ENCODE measurements around the gene E2F6. TPM values are rescaled to one million over a fixed set of nuclear protein-coding genes. Genes with fewer than 3 reads are reported as not detected.

Gene E2F6
- total and polyA plus RNA-seq, 9 of the 15 experiments (the other 6 are each of a cell fraction or from before 2014, with no cell fraction given), result 13.6 to 33.9 (median 26.1) TPM

- TF ChIP-seq, protein P1, sequence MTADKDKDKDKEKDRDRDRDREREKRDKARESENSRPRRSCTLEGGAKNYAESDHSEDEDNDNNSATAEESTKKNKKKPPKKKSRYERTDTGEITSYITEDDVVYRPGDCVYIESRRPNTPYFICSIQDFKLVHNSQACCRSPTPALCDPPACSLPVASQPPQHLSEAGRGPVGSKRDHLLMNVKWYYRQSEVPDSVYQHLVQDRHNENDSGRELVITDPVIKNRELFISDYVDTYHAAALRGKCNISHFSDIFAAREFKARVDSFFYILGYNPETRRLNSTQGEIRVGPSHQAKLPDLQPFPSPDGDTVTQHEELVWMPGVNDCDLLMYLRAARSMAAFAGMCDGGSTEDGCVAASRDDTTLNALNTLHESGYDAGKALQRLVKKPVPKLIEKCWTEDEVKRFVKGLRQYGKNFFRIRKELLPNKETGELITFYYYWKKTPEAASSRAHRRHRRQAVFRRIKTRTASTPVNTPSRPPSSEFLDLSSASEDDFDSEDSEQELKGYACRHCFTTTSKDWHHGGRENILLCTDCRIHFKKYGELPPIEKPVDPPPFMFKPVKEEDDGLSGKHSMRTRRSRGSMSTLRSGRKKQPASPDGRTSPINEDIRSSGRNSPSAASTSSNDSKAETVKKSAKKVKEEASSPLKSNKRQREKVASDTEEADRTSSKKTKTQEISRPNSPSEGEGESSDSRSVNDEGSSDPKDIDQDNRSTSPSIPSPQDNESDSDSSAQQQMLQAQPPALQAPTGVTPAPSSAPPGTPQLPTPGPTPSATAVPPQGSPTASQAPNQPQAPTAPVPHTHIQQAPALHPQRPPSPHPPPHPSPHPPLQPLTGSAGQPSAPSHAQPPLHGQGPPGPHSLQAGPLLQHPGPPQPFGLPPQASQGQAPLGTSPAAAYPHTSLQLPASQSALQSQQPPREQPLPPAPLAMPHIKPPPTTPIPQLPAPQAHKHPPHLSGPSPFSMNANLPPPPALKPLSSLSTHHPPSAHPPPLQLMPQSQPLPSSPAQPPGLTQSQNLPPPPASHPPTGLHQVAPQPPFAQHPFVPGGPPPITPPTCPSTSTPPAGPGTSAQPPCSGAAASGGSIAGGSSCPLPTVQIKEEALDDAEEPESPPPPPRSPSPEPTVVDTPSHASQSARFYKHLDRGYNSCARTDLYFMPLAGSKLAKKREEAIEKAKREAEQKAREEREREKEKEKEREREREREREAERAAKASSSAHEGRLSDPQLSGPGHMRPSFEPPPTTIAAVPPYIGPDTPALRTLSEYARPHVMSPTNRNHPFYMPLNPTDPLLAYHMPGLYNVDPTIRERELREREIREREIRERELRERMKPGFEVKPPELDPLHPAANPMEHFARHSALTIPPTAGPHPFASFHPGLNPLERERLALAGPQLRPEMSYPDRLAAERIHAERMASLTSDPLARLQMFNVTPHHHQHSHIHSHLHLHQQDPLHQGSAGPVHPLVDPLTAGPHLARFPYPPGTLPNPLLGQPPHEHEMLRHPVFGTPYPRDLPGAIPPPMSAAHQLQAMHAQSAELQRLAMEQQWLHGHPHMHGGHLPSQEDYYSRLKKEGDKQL (CRISPR knock-in tag; IDR thresholded peaks at IDR 0.05; ENCODE audit: borderline replicate concordance), result peak; percentile 96; the same call in 1 of the 2 replicates
- TF ChIP-seq RAD51 (IDR thresholded peaks at IDR 0.05; ENCODE audit: borderline replicate concordance, low read depth) (peak; percentile 71), RFX5 (IDR thresholded peaks at IDR 0.05; ENCODE audit: low read depth, low read length) (peak; percentile 83), ZNF324 (CRISPR knock-in tag; IDR thresholded peaks at IDR 0.05) (no peak), RFX7 (CRISPR knock-in tag; IDR thresholded peaks at IDR 0.05) (no peak), KDM5B (IDR thresholded peaks at IDR 0.05; ENCODE audit: insufficient replicate concordance, low read depth, low read length) (peak; percentile 74), TAF7 (tag; IDR thresholded peaks at IDR 0.05) (peak; percentile 41), MLLT1 (IDR thresholded peaks at IDR 0.05) (peak in 1 of 2 experiments; percentile 49; a peak in 2 of 4 replicates), PHF21A (IDR thresholded peaks at IDR 0.05; ENCODE audit: borderline replicate concordance, low read depth) (0 out of 2 replicates have a peak, but pooled peaks have one; percentile 34), ZBTB17 (CRISPR knock-in tag; IDR thresholded peaks at IDR 0.05) (no peak; the same call in 1 of the 2 replicates), CBFB (CRISPR knock-in tag; IDR thresholded peaks at IDR 0.05) (peak; percentile 89), TOE1 (IDR thresholded peaks at IDR 0.05; ENCODE audit: borderline replicate concordance) (peak; percentile 97), TOE1 (CRISPR knock-in tag; IDR thresholded peaks at IDR 0.05; ENCODE audit: borderline replicate concordance, low read depth) (peak; percentile 95; the same call in 1 of the 2 replicates), NBN (IDR thresholded peaks at IDR 0.05; ENCODE audit: low read depth) (no peak), CCAR2 (IDR thresholded peaks at IDR 0.05; ENCODE audit: low read depth, low read length) (no peak), CTBP1 (IDR thresholded peaks at IDR 0.05; ENCODE audit: borderline replicate concordance) (no peak; the same call in none of the 2 replicates), FOXJ2 (tag; IDR thresholded peaks at IDR 0.05) (peak; percentile 52; the same call in 1 of the 2 replicates), ARID2 (IDR thresholded peaks at IDR 0.05) (no peak), SNAPC5 (CRISPR knock-in tag; IDR thresholded peaks at IDR 0.05) (no peak)
- TF ChIP-seq, protein P2, sequence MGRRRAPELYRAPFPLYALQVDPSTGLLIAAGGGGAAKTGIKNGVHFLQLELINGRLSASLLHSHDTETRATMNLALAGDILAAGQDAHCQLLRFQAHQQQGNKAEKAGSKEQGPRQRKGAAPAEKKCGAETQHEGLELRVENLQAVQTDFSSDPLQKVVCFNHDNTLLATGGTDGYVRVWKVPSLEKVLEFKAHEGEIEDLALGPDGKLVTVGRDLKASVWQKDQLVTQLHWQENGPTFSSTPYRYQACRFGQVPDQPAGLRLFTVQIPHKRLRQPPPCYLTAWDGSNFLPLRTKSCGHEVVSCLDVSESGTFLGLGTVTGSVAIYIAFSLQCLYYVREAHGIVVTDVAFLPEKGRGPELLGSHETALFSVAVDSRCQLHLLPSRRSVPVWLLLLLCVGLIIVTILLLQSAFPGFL (CRISPR knock-in tag; IDR thresholded peaks at IDR 0.05), result 0 out of 2 replicates have a peak, but pooled peaks have one; percentile 53
Observed at GRCh38 chr2:11465485-11466306, at the start of gene E2F6 (continued).

All from K562 (cell line).